NCI-H1436 (cell line): ENCODE measurements around the gene NRCAM.

ENCODE experiments used
- DNase-seq: peaks from one replicate; lab custom pipeline; 2025; lab: John Stamatoyannopoulos, UW

The NRCAM gene

DNA sequence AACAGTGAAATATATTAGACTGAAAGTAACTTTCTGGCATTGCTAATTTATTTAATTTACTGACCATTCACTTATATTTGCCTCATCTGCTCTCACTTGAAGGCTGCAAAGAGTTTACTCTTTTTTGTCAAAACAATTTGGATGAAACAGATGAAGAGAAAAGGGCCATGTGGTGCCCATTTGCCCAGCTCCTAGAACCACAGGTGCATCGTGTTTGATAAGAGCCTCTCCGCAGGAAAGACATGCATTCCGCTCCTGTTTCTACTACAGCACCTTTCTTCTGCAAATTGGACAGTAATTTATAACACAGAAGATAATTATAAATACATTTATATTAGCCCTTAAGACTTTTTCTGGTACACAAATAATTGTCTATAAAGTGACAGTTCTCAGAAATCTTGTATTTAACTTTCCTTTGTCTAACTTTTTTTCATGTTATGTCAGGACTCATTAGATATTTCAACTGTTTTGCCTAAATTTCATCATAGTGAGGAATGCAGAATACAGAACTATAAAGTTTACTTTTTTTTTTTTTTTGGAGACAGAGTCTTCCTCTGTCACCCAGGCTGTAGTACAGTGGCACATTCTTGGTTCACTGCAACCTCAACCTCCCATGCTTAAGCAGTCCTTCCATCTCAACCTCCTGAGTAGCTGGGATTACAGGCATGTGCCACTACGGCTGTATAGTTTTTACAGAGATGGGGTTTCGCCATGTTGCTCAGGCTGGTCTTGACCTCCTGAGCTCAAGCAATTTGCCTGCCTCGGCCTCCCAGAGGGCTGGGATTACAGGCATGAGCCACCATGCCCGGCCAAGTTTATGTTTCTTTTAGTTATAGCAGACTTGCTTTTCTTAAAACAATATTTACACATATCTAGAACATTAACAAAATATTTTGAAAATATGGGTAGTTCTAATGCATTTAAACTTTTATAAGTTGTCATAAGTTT lies 326.9 kb downstream of the NRCAM start:
- DNase-seq = no peak

DNA sequence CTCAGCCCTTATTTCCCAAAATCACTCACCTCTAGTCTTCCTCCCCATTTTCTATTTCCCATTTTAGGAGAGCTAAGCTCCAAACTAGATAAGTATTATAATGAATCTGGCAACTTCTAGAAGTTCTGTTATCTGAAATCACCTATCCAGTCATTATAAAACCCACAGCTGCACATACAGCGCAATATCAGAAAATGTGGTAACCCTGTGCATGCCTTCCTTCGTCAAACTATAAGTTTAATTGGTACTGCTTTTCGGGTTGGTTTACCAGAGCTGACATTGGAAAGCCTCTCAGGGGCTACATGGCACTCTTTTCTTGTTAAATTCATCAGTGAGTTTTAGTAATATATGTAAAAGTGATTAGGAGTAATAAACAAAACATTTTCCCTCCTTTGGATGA lies 327.7 kb downstream of the NRCAM start:
- DNase-seq = no peak

DNA sequence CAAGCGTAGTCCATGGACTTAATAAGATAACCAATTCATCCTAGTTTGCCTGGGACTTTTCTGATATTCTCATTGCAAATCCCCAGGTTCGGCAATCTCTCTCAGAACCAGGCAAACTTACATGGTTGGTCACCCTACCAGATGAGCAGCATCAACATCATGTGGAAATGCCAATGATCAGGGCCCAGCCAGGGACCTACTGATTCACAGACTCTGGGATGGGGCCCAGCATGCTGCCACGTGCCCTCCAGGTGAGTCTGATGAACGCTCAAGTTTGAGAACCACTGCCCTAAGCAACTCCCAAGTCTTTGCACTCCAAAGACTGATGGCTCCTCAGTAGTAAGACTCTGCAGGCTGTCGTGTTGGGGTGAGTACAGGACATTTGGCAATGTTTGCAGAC lies 328.8 kb downstream of the NRCAM start:
- no peak for DNase-seq

DNA sequence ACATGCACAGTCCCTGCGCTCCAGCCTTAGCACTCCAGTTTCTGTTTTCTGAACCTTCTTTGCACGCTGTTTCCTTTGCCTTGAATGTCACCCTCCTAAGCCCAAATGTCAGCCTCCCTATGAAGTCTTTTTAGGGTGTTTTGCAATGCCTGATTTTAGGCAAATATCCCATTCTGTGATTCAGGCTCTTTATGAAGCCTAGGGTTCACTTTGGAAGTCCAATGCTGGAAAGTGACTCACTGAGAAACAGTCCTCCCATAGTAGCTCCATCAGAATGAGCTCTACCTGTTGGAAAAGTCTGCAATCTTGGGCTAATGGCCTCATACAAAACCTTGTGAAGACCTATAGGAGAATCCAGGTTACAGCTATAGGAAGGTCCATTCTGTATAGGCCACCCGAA lies 331.4 kb downstream of the NRCAM start:
- DNase-seq = no peak

DNA sequence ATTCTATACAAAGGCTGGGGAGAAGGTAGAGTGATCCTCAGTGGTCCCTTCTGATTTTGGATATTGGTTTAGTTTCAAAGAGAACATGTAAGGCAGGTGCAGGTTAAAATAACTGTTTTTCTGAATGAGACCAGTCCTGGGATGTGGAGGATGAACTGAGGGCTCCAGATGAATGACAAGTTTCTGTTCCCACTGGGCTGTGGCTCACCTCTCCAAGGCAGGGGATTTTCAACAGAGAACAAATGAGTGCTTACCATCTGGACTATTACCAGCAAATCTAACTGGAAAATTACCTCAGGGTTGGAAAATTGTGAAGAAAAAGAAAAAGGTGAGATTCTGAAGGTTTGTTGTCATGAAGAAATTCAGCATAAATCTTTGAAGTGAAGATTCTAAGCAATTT lies 334.1 kb downstream of the NRCAM start:
- no peak for DNase-seq

DNA sequence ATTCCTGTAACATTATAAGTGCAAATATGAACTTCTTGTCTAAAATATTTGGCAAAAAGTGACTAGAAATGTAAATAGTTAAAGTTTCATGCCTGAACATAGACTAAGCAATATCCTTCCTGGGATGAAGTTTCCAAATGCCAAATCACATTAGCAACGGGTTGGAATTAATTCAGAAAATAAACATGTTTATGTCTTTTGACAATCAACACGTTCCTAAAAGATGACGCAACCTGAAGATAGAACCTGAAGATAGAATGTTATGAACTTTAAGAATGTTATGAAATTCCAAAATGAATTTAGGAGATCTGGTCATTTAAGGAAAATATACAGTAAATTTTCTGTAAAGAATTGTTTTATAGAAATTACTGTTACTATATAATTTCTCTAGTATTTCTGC lies 335.3 kb downstream of the NRCAM start:
- no peak for DNase-seq

DNA sequence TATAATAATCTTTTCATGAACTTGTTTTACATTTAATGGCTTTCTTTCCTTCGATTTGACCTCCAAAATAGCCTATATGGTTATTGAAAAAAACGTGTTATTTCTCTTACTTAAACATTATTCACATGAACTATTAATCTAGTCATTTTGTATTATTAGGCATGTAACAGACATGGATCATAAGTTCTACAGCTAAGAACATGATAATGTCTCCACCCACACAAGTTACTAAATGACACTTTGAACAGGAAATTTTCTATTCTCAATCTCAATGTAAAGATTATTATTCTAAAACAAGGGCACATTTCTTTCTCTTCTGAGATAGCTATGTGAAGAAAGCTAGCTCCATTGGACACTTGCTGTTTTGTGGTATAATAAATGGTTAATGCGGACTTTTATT lies 336.0 kb downstream of the NRCAM start:
- DNase-seq = no peak

DNA sequence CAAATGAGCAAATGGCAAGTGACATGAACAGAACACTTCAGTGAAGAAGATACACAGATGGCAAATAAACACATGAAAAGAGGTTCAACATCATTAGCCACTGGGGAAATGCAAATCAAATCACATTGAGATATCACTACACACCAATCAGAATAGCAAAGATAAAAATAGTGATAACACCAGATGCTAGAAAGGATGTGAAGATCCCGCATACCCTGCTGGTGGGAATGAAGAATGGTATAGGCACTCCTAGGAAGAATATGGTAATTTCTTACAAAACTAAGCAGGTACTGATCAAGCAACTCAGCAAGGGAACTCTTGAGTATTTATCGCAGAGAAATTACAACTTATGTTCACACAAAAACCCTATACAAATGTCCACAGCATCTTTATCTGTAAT lies 337.3 kb downstream of the NRCAM start:
- DNase-seq = no peak

DNA sequence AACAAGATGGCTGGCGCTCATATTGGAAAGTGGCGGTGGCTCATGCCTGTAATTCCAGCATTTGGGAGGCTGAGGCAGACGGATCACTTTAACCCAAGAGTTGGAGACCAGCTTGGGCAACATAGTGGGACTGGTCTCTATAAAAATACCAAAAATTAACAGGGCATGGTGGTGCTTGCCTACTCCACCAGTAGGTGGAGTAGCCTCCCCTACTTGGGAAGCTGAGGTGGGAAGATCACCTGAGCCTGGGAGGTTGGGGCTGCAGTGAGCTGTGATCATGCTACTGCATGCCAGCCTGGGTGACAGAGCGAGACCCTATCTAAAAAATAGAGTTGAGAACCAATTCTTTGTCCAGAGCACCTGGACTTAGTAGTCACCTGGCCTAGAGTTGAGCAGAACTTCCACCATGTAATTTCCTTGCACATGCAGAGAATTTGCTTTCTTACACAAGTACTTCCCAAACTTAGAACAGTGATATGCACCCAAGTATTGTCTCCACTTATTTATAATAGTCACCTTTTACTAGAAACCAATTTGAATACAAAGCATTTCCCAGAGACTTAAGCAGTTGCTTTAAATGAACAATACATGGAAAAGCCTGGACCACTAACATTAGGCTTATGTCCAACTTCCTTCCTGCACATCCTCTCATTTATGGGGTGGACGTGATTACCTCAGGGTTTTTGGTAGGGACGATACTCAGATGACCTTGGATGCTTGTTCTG lies 342.0 kb downstream of the NRCAM start:
- DNase-seq = peak; percentile 40

DNA sequence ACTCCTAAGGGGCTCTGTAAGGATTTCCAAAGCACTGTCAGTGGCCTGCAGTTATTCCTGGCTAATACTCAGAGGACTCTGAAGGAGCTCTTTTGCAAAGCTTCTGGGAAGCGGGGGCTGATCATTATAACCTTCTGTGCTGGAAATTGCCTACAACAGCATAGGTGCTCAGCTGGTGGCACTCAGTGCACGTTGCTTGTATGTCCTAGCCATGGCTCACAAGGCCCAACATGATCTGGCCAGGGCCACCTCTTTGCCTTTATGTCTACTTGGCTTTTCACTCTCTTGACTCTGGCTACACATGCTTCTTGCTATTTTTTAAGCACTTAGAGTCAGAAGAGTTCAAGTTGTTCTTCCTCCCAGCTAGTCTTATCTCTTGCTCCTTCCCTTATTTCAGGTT lies 343.6 kb downstream of the NRCAM start:
- no peak for DNase-seq

DNA sequence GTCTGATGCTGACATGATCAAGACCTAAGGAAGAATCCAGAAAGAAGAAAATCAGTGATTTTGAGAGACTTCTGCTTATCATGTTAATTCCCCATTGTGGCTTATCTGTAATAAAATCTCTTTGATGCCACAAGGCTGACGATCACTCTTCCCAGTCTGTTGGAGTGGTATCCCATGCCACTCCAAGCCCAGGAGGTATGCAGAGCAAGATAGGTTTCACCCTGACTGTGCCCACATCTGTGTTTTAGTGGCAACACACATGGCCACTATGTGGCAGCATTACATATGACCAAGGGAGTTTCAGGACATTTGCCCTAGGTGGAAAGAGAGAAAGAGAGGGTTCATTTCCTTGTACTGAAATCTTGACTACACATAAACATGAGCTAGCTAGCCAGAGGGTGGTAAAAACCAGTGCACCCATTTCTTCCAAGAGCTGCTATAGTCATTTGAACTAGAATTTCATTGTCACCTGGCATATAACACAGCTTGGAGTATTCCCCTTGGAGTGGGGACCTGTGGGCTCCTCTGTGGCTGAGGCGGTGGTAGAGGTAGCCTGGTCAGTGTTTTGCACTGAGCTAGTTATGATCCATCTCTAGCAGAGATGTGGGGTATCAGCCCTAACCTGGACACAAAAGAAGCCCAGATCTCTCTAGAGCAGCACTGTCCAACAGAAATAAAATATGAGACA lies 346.9 kb downstream of the NRCAM start:
- DNase-seq = peak; percentile 16

DNA sequence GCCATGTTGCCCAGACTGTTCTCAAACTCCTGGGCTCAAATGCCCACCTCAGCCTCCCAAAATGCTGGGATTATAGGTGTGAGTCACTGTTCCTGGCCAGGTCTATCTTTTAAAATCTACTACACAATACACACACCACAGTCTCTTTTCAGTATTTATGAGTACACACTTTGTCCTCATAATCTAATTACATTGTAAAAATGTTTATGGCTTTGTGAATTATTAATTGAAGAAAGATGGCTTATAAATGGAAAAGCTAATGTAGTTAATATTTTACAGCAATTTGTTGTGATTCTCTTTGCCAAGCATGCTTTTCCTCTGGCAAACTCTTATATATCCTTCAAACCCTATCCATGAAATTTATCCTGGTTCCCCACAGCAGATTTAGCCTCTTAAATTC lies 348.1 kb downstream of the NRCAM start:
- DNase-seq = no peak

DNA sequence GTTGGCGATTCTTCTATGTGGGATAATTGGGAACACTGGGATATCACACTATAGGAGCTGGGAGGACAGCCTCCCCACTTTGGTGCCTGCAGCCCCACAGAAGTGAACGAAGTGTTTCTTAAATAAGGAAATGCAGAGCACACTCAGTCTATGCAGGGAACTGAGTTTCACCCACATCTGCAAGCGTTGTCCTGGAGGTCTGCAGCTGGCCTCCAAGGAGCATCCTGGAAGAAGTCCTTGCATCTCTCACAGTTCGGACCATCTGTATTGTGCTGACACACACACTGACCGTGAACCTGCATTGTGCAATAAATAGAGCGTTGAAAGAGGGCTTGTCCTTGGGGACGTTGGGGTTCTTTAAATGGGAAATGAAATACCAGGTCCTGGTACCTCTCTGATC lies 351.9 kb downstream of the NRCAM start:
- no peak for DNase-seq

DNA sequence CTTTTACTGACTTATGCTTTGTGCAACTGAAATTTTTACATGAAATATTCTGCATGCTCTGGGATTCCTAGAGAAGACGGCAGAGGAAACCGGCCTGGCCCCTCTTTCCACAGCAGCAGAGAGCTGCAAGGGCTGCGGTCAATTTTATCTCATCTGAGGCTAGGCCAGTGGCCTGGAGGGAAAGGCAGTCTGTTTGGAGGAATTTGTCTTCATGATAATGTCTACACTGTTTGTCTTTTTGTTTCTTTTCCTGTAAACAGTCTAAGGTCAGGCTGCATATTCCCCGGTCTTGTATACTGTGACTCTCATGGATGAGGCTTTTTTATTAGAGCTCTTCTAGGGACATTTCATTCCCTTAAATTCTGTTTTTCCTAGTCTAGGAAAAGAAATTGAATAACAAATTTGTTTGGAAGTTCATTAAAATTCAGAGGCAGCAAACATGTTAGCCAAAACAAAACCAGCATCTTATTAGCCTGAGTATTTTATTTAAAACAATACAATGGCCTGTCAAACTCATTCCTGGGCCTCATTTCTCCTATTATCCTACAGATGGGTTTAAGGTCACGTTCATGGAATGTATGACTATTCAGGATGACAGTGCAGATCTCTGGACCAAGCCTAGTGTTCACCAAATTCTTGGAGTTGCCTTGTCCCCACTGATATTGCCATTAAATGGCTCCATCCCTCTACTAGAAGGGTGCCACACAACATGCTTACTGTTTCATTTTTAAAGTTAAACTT lies 352.5 kb downstream of the NRCAM start:
- no peak for DNase-seq

DNA sequence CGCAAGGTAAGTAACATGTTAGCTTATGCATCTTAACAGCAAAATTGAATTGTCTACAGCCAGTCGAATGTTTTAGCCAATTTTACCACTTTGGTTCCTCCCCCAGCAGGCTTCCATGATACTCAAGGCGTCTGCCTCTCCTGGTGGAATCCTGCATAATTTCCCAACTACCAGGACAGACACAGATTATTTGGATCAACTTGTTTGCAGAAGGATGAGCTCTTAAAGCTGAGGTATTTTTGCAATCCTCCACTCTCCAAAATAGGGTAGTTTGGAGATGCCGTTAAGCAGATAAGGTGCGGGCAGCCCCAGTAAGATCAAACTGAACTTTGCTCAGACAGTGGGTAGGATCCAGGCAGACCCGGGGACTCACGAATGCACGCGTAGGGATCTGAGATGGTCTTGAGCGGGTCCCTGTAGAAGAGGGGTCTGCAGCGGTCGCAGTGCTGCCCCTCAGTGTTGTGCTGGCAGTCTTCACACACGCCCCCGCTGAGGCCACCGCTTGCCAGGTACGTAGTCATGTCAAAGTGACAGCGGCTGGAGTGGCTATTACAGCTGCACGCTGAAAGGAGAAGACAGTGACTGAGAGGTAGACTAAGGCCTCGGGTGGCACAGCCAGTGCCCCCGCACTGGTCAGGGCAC lies 353.4 kb downstream of the NRCAM start:
- no peak for DNase-seq

DNA sequence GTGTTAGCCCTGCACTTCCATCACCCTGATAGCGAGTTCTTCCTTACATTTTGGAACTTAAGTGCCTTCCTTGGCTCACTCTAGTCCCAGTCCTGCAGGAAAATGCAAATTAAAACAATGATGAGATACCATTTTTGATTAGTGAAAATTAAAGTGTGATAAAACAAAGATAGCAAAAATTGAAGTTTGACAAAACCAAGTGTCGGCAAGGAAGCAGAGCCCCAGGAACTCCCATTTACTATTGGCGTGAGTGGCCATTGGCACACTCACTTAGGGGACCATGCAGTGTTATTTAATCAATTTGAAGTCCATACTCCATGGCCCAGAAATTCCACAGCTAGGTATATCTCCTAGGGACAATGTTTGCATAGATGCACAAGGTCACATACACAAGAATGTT lies 354.5 kb downstream of the NRCAM start:
- no peak for DNase-seq

DNA sequence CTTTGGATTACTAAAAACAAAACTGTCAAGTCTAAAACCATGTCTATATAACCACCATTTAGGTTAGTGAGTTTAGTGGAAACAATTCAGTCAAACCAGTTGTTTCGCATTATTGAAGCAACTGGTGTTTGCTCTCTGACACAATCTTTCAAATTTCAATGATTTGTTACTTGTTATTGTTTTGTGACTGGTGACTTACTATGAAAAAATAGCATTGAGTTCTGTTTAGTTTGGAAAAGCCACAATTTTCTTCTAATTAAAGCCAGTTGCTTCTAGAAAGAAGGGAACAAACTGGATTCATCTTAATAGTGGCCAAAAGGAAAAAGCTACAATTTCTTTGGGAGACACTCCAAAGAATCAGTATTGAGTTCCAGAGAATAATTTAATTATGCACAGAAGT lies 356.5 kb downstream of the NRCAM start:
- DNase-seq = no peak

DNA sequence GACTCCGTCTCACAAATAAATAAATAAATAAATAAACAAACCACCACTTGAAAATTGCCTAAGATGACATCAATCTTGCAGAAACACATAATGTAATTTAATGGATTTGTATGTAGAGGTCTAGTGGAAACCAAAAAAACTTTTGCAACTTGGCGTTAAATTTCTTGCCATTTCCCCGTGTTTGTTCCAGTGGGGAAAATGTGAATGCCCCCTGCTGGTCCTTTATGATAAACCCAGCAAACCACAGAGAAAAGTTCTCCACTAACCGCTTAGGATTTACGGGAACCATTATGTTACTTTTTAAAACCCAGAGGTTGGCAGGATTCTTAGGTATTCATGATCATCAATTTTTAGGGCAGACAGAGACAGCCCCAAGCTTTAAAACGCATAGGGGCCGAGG lies 358.5 kb downstream of the NRCAM start:
- DNase-seq = no peak
